HEK293 (cell line): ENCODE results near the gene CDC20.

Experiments
- CTCF ChIA-PET: fragments of 350-600 bp; formaldehyde crosslinking; extraction: SDS; loops from one replicate; lab custom pipeline; 2021; ENCODE audit warnings: antibody characterized with exemption; lab: Yijun Ruan, JAX
- POLR2A ChIA-PET: fragments of 300-600 bp; formaldehyde crosslinking; extraction: SDS; loops from one replicate; lab custom pipeline; 2020; ENCODE audit warnings: antibody characterized with exemption, inconsistent platforms; lab: Yijun Ruan, JAX
- H3K27ac ChIP-seq: fragments of 200-500 bp; sonication (Bioruptor generic); 2 replicates; pipeline ENCODE4 v1.5.1; 2014; ENCODE audit warnings: low read depth, low read length, control low read depth, inconsistent platforms; ENCODE audit errors: extremely low read depth
- H3K36me3 ChIP-seq, 2 experiments: fragments of 200-500 bp in 1 of 2; sonication (Bioruptor generic) in 1 of 2; 1 replicate in 1 of 2; 2 replicates in 1 of 2; pipeline ENCODE4 v1.5.1; 2014 to 2017; ENCODE audit warnings: inconsistent platforms in 2 of 2, low read length in 2 of 2; ENCODE audit not compliant: control insufficient read depth in 2 of 2, insufficient read depth in 1 of 2
- H3K4me1 ChIP-seq: fragments of 200-500 bp; sonication (Bioruptor generic); 2 replicates; pipeline ENCODE4 v1.5.1; 2014; ENCODE audit warnings: mild to moderate bottlenecking, low read length, inconsistent platforms; ENCODE audit not compliant: control insufficient read depth, insufficient read depth
- H3K4me3 ChIP-seq: 2 replicates; pipeline ENCODE4 v1.5.1; 2011; ENCODE audit warnings: low read depth, mild to moderate bottlenecking, control low read depth, low read length, moderate library complexity
- H3K9me3 ChIP-seq: fragments of 200-500 bp; sonication (Bioruptor generic); 2 replicates; pipeline ENCODE4 v1.5.1; 2014; ENCODE audit warnings: low read depth, low read length, inconsistent platforms; ENCODE audit not compliant: control insufficient read depth, insufficient read depth
- GLIS1 ChIP-seq: fragments of 450-650 bp; formaldehyde crosslinking; IDR thresholded peaks from 2 replicates; pipeline ENCODE4 v1.5.1; 2016; ENCODE audit warnings: missing biosample characterization, missing genetic modification characterization
- HOXD13 ChIP-seq: sonication (generic); formaldehyde crosslinking; IDR thresholded peaks from 2 replicates; pipeline ENCODE4 v1.8.0; 2022; ENCODE audit warnings: missing genetic modification reagents, borderline replicate concordance
- KLF1 ChIP-seq: fragments of 450-650 bp; formaldehyde crosslinking; IDR thresholded peaks from 2 replicates; pipeline ENCODE4 v1.5.1; 2016; ENCODE audit warnings: missing biosample characterization, missing genetic modification characterization
- MEIS1 ChIP-seq: sonication (generic); formaldehyde crosslinking; IDR thresholded peaks from 2 replicates; pipeline ENCODE4 v1.8.1; 2022; ENCODE audit warnings: missing genetic modification reagents, mild to moderate bottlenecking, borderline replicate concordance
- OVOL3 ChIP-seq: fragments of 450-650 bp; formaldehyde crosslinking; IDR thresholded peaks from 2 replicates; pipeline ENCODE4 v1.5.1; 2016; ENCODE audit warnings: missing biosample characterization, missing genetic modification characterization
- TRIM28 ChIP-seq: IDR thresholded peaks from 2 replicates; pipeline ENCODE4 v1.6.1; 2011; ENCODE audit warnings: low read length, control low read depth, borderline replicate concordance
- ZBTB48 ChIP-seq: fragments of 450-650 bp; formaldehyde crosslinking; IDR thresholded peaks from 2 replicates; pipeline ENCODE4 v1.5.1; 2016; ENCODE audit warnings: missing biosample characterization, missing genetic modification characterization
- ZIC2 ChIP-seq: fragments of 450-650 bp; formaldehyde crosslinking; IDR thresholded peaks from 2 replicates; pipeline ENCODE4 v1.5.1; 2016; ENCODE audit warnings: missing biosample characterization, missing genetic modification characterization
- ZNF140 ChIP-seq: fragments of 450-650 bp; formaldehyde crosslinking; IDR thresholded peaks from 2 replicates; pipeline ENCODE4 v1.5.1; 2016; ENCODE audit warnings: missing biosample characterization, missing genetic modification characterization
- ZNF155 ChIP-seq: fragments of 450-650 bp; formaldehyde crosslinking; IDR thresholded peaks from 2 replicates; pipeline ENCODE4 v1.5.1; 2016; ENCODE audit warnings: missing biosample characterization, missing genetic modification characterization
- ZNF174 ChIP-seq: fragments of 450-650 bp; formaldehyde crosslinking; IDR thresholded peaks from 2 replicates; pipeline ENCODE4 v1.5.0; 2017; ENCODE audit warnings: missing biosample characterization, mild to moderate bottlenecking, missing genetic modification characterization
- ZNF184 ChIP-seq: fragments of 450-650 bp; IDR thresholded peaks from 2 replicates; pipeline ENCODE4 v1.5.1; 2018; ENCODE audit warnings: missing biosample characterization, mild to moderate bottlenecking, missing genetic modification characterization
- ZNF2 ChIP-seq: fragments of 450-650 bp; formaldehyde crosslinking; IDR thresholded peaks from 2 replicates; pipeline ENCODE4 v1.5.1; 2016; ENCODE audit warnings: missing biosample characterization, missing genetic modification characterization
- ZNF239 ChIP-seq: fragments of 450-650 bp; formaldehyde crosslinking; IDR thresholded peaks from 2 replicates; pipeline ENCODE4 v1.5.1; 2016; ENCODE audit warnings: missing biosample characterization, missing genetic modification characterization
- ZNF24 ChIP-seq: fragments of 450-650 bp; formaldehyde crosslinking; IDR thresholded peaks from 2 replicates; pipeline ENCODE4 v1.5.1; 2016; ENCODE audit warnings: missing biosample characterization, missing genetic modification characterization
- ZNF324 ChIP-seq: fragments of 450-650 bp; formaldehyde crosslinking; IDR thresholded peaks from 2 replicates; pipeline ENCODE4 v1.5.1; 2016; ENCODE audit warnings: missing biosample characterization, missing genetic modification characterization
- ZNF335 ChIP-seq: fragments of 450-650 bp; formaldehyde crosslinking; conservative IDR thresholded peaks from 2 replicates; pipeline ENCODE4 v1.5.1; 2016; ENCODE audit warnings: missing biosample characterization, missing genetic modification characterization
- ZNF341 ChIP-seq: fragments of 450-650 bp; formaldehyde crosslinking; IDR thresholded peaks from 2 replicates; pipeline ENCODE4; 2016; ENCODE audit warnings: low read depth, missing biosample characterization, missing genetic modification characterization
- ZNF48 ChIP-seq: fragments of 450-650 bp; formaldehyde crosslinking; IDR thresholded peaks from 2 replicates; pipeline ENCODE4 v1.5.1; 2016; ENCODE audit warnings: missing biosample characterization, missing genetic modification characterization
- ZNF501 ChIP-seq: fragments of 450-650 bp; formaldehyde crosslinking; IDR thresholded peaks from 2 replicates; pipeline ENCODE4 v1.5.1; 2016; ENCODE audit warnings: missing biosample characterization, missing genetic modification characterization
- ZNF514 ChIP-seq: fragments of 450-650 bp; formaldehyde crosslinking; IDR thresholded peaks from 2 replicates; pipeline ENCODE4 v1.5.1; 2016; ENCODE audit warnings: missing biosample characterization, missing genetic modification characterization
- ZNF521 ChIP-seq: fragments of 450-650 bp; formaldehyde crosslinking; IDR thresholded peaks from 2 replicates; pipeline ENCODE4 v1.5.1; 2017; ENCODE audit warnings: missing biosample characterization, mild to moderate bottlenecking, missing genetic modification characterization
- ZNF549 ChIP-seq: fragments of 450-650 bp; IDR thresholded peaks from 2 replicates; pipeline ENCODE4 v1.5.1; 2018; ENCODE audit warnings: missing biosample characterization, missing genetic modification characterization, mild to moderate bottlenecking, inconsistent platforms, moderate library complexity
- ZNF555 ChIP-seq: fragments of 450-650 bp; formaldehyde crosslinking; conservative IDR thresholded peaks from 2 replicates; pipeline ENCODE4 v1.5.1; 2017; ENCODE audit warnings: missing biosample characterization, mild to moderate bottlenecking, missing genetic modification characterization, inconsistent platforms
- ZNF561 ChIP-seq: fragments of 450-650 bp; IDR thresholded peaks from 2 replicates; pipeline ENCODE4 v1.5.1; 2018; ENCODE audit warnings: missing biosample characterization, missing genetic modification characterization, borderline replicate concordance
- ZNF600 ChIP-seq: fragments of 450-650 bp; formaldehyde crosslinking; IDR thresholded peaks from 2 replicates; pipeline ENCODE4 v1.5.1; 2016; ENCODE audit warnings: missing biosample characterization, missing genetic modification characterization
- ZNF626 ChIP-seq: fragments of 450-650 bp; sonication (Bioruptor Pico); formaldehyde crosslinking; IDR thresholded peaks from 2 replicates; pipeline ENCODE4 v1.5.1; 2018; ENCODE audit warnings: missing biosample characterization, missing genetic modification characterization, inconsistent platforms
- ZNF645 ChIP-seq: fragments of 450-650 bp; formaldehyde crosslinking; IDR thresholded peaks from 2 replicates; pipeline ENCODE4; 2016; ENCODE audit warnings: missing biosample characterization, missing genetic modification characterization
- ZNF785 ChIP-seq: fragments of 450-650 bp; formaldehyde crosslinking; IDR thresholded peaks from 2 replicates; pipeline ENCODE4 v1.5.1; 2016; ENCODE audit warnings: missing biosample characterization, missing genetic modification characterization
- ZNF791 ChIP-seq: fragments of 450-650 bp; formaldehyde crosslinking; IDR thresholded peaks from 2 replicates; pipeline ENCODE4 v1.5.1; 2016; ENCODE audit warnings: missing biosample characterization, missing genetic modification characterization
- ZNF830 ChIP-seq: fragments of 450-650 bp; IDR thresholded peaks from 2 replicates; pipeline ENCODE4 v1.5.0; 2018; ENCODE audit warnings: missing biosample characterization, missing genetic modification characterization, low read depth, mild to moderate bottlenecking, moderate library complexity
- ZNF837 ChIP-seq: fragments of 450-650 bp; formaldehyde crosslinking; IDR thresholded peaks from 2 replicates; pipeline ENCODE4 v1.5.1; 2016; ENCODE audit warnings: missing biosample characterization, missing genetic modification characterization
- TF ChIP-seq, protein P1 (sequence below): fragments of 450-650 bp; formaldehyde crosslinking; IDR thresholded peaks from 2 replicates; pipeline ENCODE4 v1.5.1; 2016; ENCODE audit warnings: missing biosample characterization, missing genetic modification characterization
- TF ChIP-seq, protein P2 (sequence below): fragments of 450-650 bp; formaldehyde crosslinking; IDR thresholded peaks from 2 replicates; pipeline ENCODE4 v1.5.1; 2016; ENCODE audit warnings: missing biosample characterization, missing genetic modification characterization

CDC20 gene

GRCh38 chr1:43358746-43359693, at the start of gene CDC20:
Gene CDC20, plus strand, starts transcription at chr1:43358981. Its CDS starts 235 bp downstream, at chr1:43359216.
- Histone ChIP-seq H3K9me3 (no peaks in the 10 kb centered on the region), H3K4me1 (peaks cover 6% of the 10 kb centered on the region), H3K36me3 (peaks cover 17 to 49% of the 10 kb centered on the region in 2 experiments), H3K27ac (peak within 1 kb of the TSS; percentile 92), H3K4me3 (peak within 1 kb of the TSS; percentile 86)
- ChIA-PET CTCF (interaction anchor here (0.8 to 3.2 kb wide), 10 partner anchors 9 to 132 kb away, joined by 3 to 11 read pairs (median 6); partner anchors contain the start of genes ELOVL1, MED8 and SZT2), POLR2A (interaction anchor here (0.6 to 2.5 kb wide), 25 partner anchors 8 to 1416 kb away, joined by 3 to 34 read pairs (median 5); partner anchors contain the start of genes ELOVL1, KDM4A, MED8 and RPS8)
- TF ChIP-seq OVOL3 (tag by site-specific recombination) = peak; percentile 59; the same call in 1 of the 2 replicates
- TF ChIP-seq ZNF837 (tag by site-specific recombination) = no peak
- TF ChIP-seq, protein P1, sequence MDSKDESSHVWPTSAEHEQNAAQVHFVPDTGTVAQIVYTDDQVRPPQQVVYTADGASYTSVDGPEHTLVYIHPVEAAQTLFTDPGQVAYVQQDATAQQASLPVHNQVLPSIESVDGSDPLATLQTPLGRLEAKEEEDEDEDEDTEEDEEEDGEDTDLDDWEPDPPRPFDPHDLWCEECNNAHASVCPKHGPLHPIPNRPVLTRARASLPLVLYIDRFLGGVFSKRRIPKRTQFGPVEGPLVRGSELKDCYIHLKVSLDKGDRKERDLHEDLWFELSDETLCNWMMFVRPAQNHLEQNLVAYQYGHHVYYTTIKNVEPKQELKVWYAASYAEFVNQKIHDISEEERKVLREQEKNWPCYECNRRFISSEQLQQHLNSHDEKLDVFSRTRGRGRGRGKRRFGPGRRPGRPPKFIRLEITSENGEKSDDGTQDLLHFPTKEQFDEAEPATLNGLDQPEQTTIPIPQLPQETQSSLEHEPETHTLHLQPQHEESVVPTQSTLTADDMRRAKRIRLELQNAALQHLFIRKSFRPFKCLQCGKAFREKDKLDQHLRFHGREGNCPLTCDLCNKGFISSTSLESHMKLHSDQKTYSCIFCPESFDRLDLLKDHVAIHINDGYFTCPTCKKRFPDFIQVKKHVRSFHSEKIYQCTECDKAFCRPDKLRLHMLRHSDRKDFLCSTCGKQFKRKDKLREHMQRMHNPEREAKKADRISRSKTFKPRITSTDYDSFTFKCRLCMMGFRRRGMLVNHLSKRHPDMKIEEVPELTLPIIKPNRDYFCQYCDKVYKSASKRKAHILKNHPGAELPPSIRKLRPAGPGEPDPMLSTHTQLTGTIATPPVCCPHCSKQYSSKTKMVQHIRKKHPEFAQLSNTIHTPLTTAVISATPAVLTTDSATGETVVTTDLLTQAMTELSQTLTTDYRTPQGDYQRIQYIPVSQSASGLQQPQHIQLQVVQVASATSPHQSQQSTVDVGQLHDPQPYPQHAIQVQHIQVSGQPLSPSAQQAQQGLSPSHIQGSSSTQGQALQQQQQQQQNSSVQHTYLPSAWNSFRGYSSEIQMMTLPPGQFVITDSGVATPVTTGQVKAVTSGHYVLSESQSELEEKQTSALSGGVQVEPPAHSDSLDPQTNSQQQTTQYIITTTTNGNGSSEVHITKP (tag by site-specific recombination) = peak; percentile 92
- TF ChIP-seq, protein P2, sequence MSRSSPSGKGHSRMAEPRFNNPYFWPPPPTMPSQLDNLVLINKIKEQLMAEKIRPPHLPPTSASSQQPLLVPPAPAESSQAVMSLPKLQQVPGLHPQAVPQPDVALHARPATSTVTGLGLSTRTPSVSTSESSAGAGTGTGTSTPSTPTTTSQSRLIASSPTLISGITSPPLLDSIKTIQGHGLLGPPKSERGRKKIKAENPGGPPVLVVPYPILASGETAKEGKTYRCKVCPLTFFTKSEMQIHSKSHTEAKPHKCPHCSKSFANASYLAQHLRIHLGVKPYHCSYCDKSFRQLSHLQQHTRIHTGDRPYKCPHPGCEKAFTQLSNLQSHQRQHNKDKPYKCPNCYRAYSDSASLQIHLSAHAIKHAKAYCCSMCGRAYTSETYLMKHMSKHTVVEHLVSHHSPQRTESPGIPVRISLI (tag by site-specific recombination) = no peak
- no peak for TF ChIP-seq ZNF549 (tag by site-specific recombination)
- no peak for TF ChIP-seq ZNF791 (tag by site-specific recombination)
- TF ChIP-seq ZNF341 = peak; percentile 53
- 0 out of 2 replicates have a peak, but pooled peaks have one; percentile 12 for TF ChIP-seq ZIC2 (tag by site-specific recombination)
- TF ChIP-seq ZNF561 (tag by site-specific recombination) = no peak
- TF ChIP-seq ZNF239 (tag by site-specific recombination) = no peak
- no peak for TF ChIP-seq ZNF645 (tag by site-specific recombination)
- TF ChIP-seq TRIM28 = no peak
- peak; percentile 49 for TF ChIP-seq GLIS1 (tag by site-specific recombination)
- no peak for TF ChIP-seq ZNF521
- TF ChIP-seq MEIS1 = no peak
- peak; percentile 72 for TF ChIP-seq ZBTB48
- TF ChIP-seq KLF1 (tag by site-specific recombination) = no peak
- TF ChIP-seq ZNF514 = no peak
- no peak for TF ChIP-seq ZNF174 (tag by site-specific recombination)
- TF ChIP-seq ZNF324 (tag by site-specific recombination) = no peak; the same call in 1 of the 2 replicates
- no peak for TF ChIP-seq ZNF184 (tag by site-specific recombination)
- TF ChIP-seq ZNF24 (tag by site-specific recombination) = peak; percentile 57; the same call in 1 of the 2 replicates
- TF ChIP-seq ZNF2 (tag by site-specific recombination) = peak; percentile 67; the same call in 1 of the 2 replicates
- peak; percentile 69 for TF ChIP-seq ZNF335
- TF ChIP-seq ZNF155 = no peak
- no peak for TF ChIP-seq ZNF48
- TF ChIP-seq ZNF600 (tag by site-specific recombination) = no peak
- no peak for TF ChIP-seq ZNF140 (tag by site-specific recombination)
- no peak for TF ChIP-seq ZNF785
- peak; percentile 74; the same call in 1 of the 2 replicates for TF ChIP-seq ZNF501 (tag by site-specific recombination)
- TF ChIP-seq HOXD13 (CRISPR knock-in tag) = peak; percentile 88; the same call in 1 of the 2 replicates
- TF ChIP-seq ZNF626 (tag by site-specific recombination) = no peak
- no peak for TF ChIP-seq ZNF555 (tag by site-specific recombination)
- no peak for TF ChIP-seq ZNF830
